ENCODE measurements around the gene ANTXR1.

DNA sequence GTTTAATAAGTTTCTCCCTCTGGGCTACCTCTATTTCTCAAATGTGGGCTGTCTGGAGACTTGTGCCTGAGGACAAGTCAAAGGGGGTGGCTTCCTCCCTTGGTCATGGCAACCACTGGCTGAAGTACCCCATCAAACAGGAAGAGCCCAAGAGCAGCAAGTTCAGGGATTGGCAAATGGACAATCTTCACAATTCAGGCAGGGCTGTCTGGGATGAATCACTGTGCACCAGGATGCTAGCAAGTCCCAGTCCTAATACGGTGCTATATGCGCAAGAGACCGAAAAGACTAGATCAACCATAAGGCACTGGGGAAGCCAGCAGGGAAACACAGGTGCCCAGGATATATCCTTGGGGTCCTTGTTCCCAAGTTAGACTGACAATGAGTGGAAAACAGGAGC, 75.5 kb downstream of the ANTXR1 start:
- TF ChIP-seq, protein P1, sequence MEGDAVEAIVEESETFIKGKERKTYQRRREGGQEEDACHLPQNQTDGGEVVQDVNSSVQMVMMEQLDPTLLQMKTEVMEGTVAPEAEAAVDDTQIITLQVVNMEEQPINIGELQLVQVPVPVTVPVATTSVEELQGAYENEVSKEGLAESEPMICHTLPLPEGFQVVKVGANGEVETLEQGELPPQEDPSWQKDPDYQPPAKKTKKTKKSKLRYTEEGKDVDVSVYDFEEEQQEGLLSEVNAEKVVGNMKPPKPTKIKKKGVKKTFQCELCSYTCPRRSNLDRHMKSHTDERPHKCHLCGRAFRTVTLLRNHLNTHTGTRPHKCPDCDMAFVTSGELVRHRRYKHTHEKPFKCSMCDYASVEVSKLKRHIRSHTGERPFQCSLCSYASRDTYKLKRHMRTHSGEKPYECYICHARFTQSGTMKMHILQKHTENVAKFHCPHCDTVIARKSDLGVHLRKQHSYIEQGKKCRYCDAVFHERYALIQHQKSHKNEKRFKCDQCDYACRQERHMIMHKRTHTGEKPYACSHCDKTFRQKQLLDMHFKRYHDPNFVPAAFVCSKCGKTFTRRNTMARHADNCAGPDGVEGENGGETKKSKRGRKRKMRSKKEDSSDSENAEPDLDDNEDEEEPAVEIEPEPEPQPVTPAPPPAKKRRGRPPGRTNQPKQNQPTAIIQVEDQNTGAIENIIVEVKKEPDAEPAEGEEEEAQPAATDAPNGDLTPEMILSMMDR (conservative IDR thresholded peaks at IDR 0.05; ENCODE audit: low read length), result no peak
- no peak for TF ChIP-seq EZH2phosphoT487 (IDR thresholded peaks at IDR 0.05; ENCODE audit: borderline replicate concordance)
